Liver (tissue), 9 donors: ENCODE data around the gene P2RX5. TPM values are rescaled to one million over a fixed set of nuclear protein-coding genes. Genes with fewer than 3 reads are reported as not detected.

Experiments used
- DNase-seq: peaks from one replicate; pipeline ENCODE4 v3.0.0-alpha.2; 2017; ENCODE audit warnings: low spot score
- H3K27ac ChIP-seq, 2 donors: one replicate each; pipeline ENCODE4 v1.7.0; 2013; ENCODE audit warnings: inconsistent platforms in 2 of 2, low read length in 2 of 2, control low read depth in 1 of 2, low read depth in 1 of 2, mild to moderate bottlenecking in 1 of 2
- H3K27me3 ChIP-seq, 4 donors: one replicate each; pipeline versions ENCODE4 v1.6.1 to v1.7.0; 2013; ENCODE audit warnings: low read length in 3 of 4, inconsistent platforms in 1 of 4, mild to moderate bottlenecking in 1 of 4, moderate library complexity in 1 of 4; ENCODE audit not compliant: control insufficient read depth in 4 of 4, insufficient read depth in 4 of 4
- H3K36me3 ChIP-seq, 4 donors: one replicate each; pipeline versions ENCODE4 v1.6.1 to v1.7.0; 2013; ENCODE audit warnings: low read length in 3 of 4, mild to moderate bottlenecking in 3 of 4, low read depth in 1 of 4, moderate library complexity in 1 of 4; ENCODE audit not compliant: control insufficient read depth in 4 of 4, insufficient read depth in 3 of 4
- H3K4me1 ChIP-seq, 4 donors: one replicate each; pipeline versions ENCODE4 v1.6.1 to v1.7.0; 2013; ENCODE audit warnings: low read length in 3 of 4, mild to moderate bottlenecking in 3 of 4, moderate library complexity in 1 of 4; ENCODE audit not compliant: control insufficient read depth in 4 of 4, insufficient read depth in 4 of 4
- H3K4me3 ChIP-seq, 3 donors: one replicate each; pipeline versions ENCODE4 v1.6.1 to v1.7.0; 2013; ENCODE audit warnings: low read length in 3 of 3, control low read depth in 1 of 3, low read depth in 1 of 3, mild to moderate bottlenecking in 1 of 3
- H3K9ac ChIP-seq, 2 donors: one replicate each; pipeline ENCODE4 v1.7.0; 2013; ENCODE audit warnings: low read length in 2 of 2, mild to moderate bottlenecking in 2 of 2, moderate library complexity in 2 of 2, control low read depth in 1 of 2, low read depth in 1 of 2
- H3K9me3 ChIP-seq, 4 donors: one replicate each; pipeline versions ENCODE4 v1.6.1 to v1.7.0; 2013; ENCODE audit warnings: low read length in 3 of 4; ENCODE audit not compliant: control insufficient read depth in 4 of 4
- ATF3 ChIP-seq: IDR thresholded peaks from 2 replicates; pipeline ENCODE4 v1.6.1; 2016; ENCODE audit warnings: antibody characterized with exemption
- CTCF ChIP-seq: fragments of 150-350 bp; IDR thresholded peaks from 2 replicates; pipeline ENCODE4 v1.5.1; 2017; ENCODE audit warnings: improper control_type of control experiment, low read depth, low read length; ENCODE audit not compliant: missing input control
- EGR1 ChIP-seq, 2 donors: IDR thresholded peaks; 2 replicates each; pipeline ENCODE4 v1.6.1; 2016 to 2018; ENCODE audit warnings: antibody characterized with exemption in 2 of 2, low read depth in 2 of 2
- FOXA1 ChIP-seq: IDR thresholded peaks from 2 replicates; pipeline ENCODE4 v1.6.1; 2016; ENCODE audit warnings: antibody characterized with exemption
- FOXA2 ChIP-seq: IDR thresholded peaks from 2 replicates; pipeline ENCODE4 v1.6.1; 2016; ENCODE audit warnings: antibody characterized with exemption
- GABPA ChIP-seq, 2 donors: IDR thresholded peaks in 1 of 2; conservative IDR thresholded peaks in 1 of 2; 2 replicates each; pipeline ENCODE4 v1.6.1; 2016; ENCODE audit warnings: antibody characterized with exemption in 2 of 2, mild to moderate bottlenecking in 1 of 2, moderate library complexity in 1 of 2
- HNF4A ChIP-seq, 2 donors: conservative IDR thresholded peaks; 2 replicates each; pipeline ENCODE4 v1.6.1; 2016; ENCODE audit warnings: antibody characterized with exemption in 2 of 2, mild to moderate bottlenecking in 2 of 2
- HNF4G ChIP-seq: IDR thresholded peaks from 2 replicates; pipeline ENCODE4 v1.6.1; 2016; ENCODE audit warnings: antibody characterized with exemption
- JUND ChIP-seq, 2 donors: IDR thresholded peaks; 2 replicates each; pipeline ENCODE4 v1.6.1; 2016; ENCODE audit warnings: antibody characterized with exemption in 2 of 2
- MAX ChIP-seq: IDR thresholded peaks from 2 replicates; pipeline ENCODE4 v1.6.1; 2016; ENCODE audit warnings: antibody characterized with exemption
- NR2F2 ChIP-seq: IDR thresholded peaks from 2 replicates; pipeline ENCODE4 v1.6.1; 2016; ENCODE audit warnings: antibody characterized with exemption
- RAD21 ChIP-seq, 2 donors: IDR thresholded peaks; 2 replicates each; pipeline ENCODE4 v1.6.1; 2016; ENCODE audit warnings: antibody characterized with exemption in 2 of 2, mild to moderate bottlenecking in 2 of 2
- REST ChIP-seq: IDR thresholded peaks from 2 replicates; pipeline ENCODE4 v1.6.1; 2016; ENCODE audit warnings: antibody characterized with exemption, mild to moderate bottlenecking
- RXRA ChIP-seq, 2 donors: IDR thresholded peaks; 2 replicates each; pipeline ENCODE4 v1.6.1; 2017 to 2018; ENCODE audit warnings: antibody characterized with exemption in 2 of 2, mild to moderate bottlenecking in 1 of 2
- SP1 ChIP-seq: IDR thresholded peaks from 2 replicates; pipeline ENCODE4 v1.6.1; 2018; ENCODE audit warnings: antibody characterized with exemption, mild to moderate bottlenecking
- TAF1 ChIP-seq: conservative IDR thresholded peaks from 2 replicates; pipeline ENCODE4 v1.6.1; 2016; ENCODE audit warnings: antibody characterized with exemption, mild to moderate bottlenecking
- YY1 ChIP-seq: IDR thresholded peaks from 2 replicates; pipeline ENCODE4 v1.6.1; 2016; ENCODE audit warnings: antibody characterized with exemption, mild to moderate bottlenecking
- ZBTB33 ChIP-seq: IDR thresholded peaks from 2 replicates; pipeline ENCODE4 v1.6.1; 2016; ENCODE audit warnings: antibody characterized with exemption
- WGBS: extraction: QIAGEN DNeasy Blood & Tissue Kit; methylation state at CpG from one replicate; pipeline ENCODE4 v1.1.7; 2013; 5-methylcytosine and 5-hydroxymethylcytosine counted together
- polyA plus RNA-seq, 2 donors: library from polyadenylated mRNA; stranded (reverse) in 1 of 2; unstranded in 1 of 2; fragments of 200-250 nt in 1 of 2; fragments of >200 nt in 1 of 2; fragmentation: Nextera tagmentation in 1 of 2; extraction: Ambion mirVana in 1 of 2; gene quantifications; one replicate each; pipeline versions ENCODE4 v1.2.1 to v1.2.3, GENCODE V29; 2013 to 2015
- total RNA-seq, 2 donors: library from RNA; depleted of rRNA; stranded (reverse); fragments of >200 nt; gene quantifications; one replicate each; pipeline ENCODE4 v1.2.3, GENCODE V29; 2014
- donor health status: healthy.
- donor health status: healthy.
- donor health status: healthy.
- donor health status: healthy.
- donor health status: healthy.

P2RX5 gene
- total and polyA plus RNA-seq, 4 donors = 0.31 to 1.8 (median 1.1) TPM

GRCh38 chr17:3668279-3669084 is 27.5 kb downstream of the P2RX5 start, which contains the start of the genes EMC6 and TAX1BP3:
TSS of gene EMC6 (plus strand) at chr17:3668812. CDS start at chr17:3669147, 335 bp downstream.
TSS of gene TAX1BP3 (minus strand) at chr17:3668578. CDS start at chr17:3668526, 52 bp downstream.
- peaks cover 0 to 8% (median 3%) of the 10 kb centered on the region in 4 donors for H3K36me3 ChIP-seq
- peak in 1 of 2 donors; percentile 59 for TF ChIP-seq RXRA (IDR thresholded peaks at IDR 0.05)
- peak in 1 of 2 donors; percentile 25 for TF ChIP-seq GABPA (IDR thresholded peaks at IDR 0.05 in 1 of 2, conservative IDR thresholded peaks at IDR 0.05 in 1 of 2)
- TF ChIP-seq FOXA2 = no peak
- no peak for TF ChIP-seq ATF3
- TF ChIP-seq TAF1 = peak; percentile 28
- no peak for TF ChIP-seq NR2F2
- no peak for TF ChIP-seq JUND (IDR thresholded peaks at IDR 0.05)
- TF ChIP-seq RAD21 (IDR thresholded peaks at IDR 0.05) = no peak
- peak; percentile 98 for TF ChIP-seq YY1
- no peak for TF ChIP-seq FOXA1
- TF ChIP-seq CTCF = no peak
- TF ChIP-seq HNF4A (conservative IDR thresholded peaks at IDR 0.05) = peak; percentile 20 to 33
- TF ChIP-seq SP1 = peak; percentile 85
- peak; percentile 52 for TF ChIP-seq ZBTB33
- no peak for TF ChIP-seq MAX
- no peak for TF ChIP-seq HNF4G
- TF ChIP-seq REST = peak; percentile 83
- TF ChIP-seq EGR1 (IDR thresholded peaks at IDR 0.05; ENCODE audit: low read depth in 2 of 2) = peak in 1 of 2 donors; percentile 87
- WGBS = under 1% methylated on average over 89 of the region's 89 CpGs
- DNase-seq = peak; percentile 99
- H3K4me3 ChIP-seq = peak within 1 kb of the TSS; percentile 84 to 98 (median 94)
- peak within 1 kb of the TSS; percentile 88 to 90 for H3K27ac ChIP-seq
- H3K4me1 ChIP-seq = peaks cover 0 to 24% (median 23%) of the 10 kb centered on the region in 4 donors
- H3K9me3 ChIP-seq = no peaks in the 10 kb centered on the region
- peak within 1 kb of the TSS; percentile 47 to 71 for H3K9ac ChIP-seq
- H3K27me3 ChIP-seq = no peaks in the 10 kb centered on the region
